Thyroid gland (tissue), 4 donors: ENCODE results near the gene FRAS1.

Source experiments
- CTCF ChIP-seq, 6 experiments: fragments of 200-600 bp in 3 of 6; fragments of 450-650 bp in 3 of 6; sonication (generic) in 3 of 6; IDR thresholded peaks; one replicate each; pipeline ENCODE4 v1.5.1; 2016 to 2019; ENCODE audit warnings: antibody characterized with exemption in 6 of 6, mild to moderate bottlenecking in 2 of 6, inconsistent platforms in 1 of 6, moderate library complexity in 1 of 6
- POLR2A ChIP-seq, 2 donors: fragments of 450-650 bp; IDR thresholded peaks; one replicate each; pipeline ENCODE4 v1.6.1; 2017; ENCODE audit warnings: antibody characterized with exemption in 2 of 2, mild to moderate bottlenecking in 2 of 2, moderate library complexity in 1 of 2

- no peak for TF ChIP-seq POLR2A (IDR thresholded peaks at IDR 0.05)
- no peak for TF ChIP-seq CTCF (IDR thresholded peaks at IDR 0.05)
These were observed 18.9 kb downstream of the FRAS1 start for GRCh38 chr4:78075986-78076385.
